ENCODE measurements around the gene IGFBPL1.

GRCh38 chr9:38394416-38394815 lies 29.8 kb downstream of the IGFBPL1 start:
- TF ChIP-seq CTCF (IDR thresholded peaks at IDR 0.05 in 8 of 11, conservative IDR thresholded peaks at IDR 0.05 in 3 of 11) (no peak), POLR2AphosphoS5 (IDR thresholded peaks at IDR 0.05) (no peak), POLR2A (IDR thresholded peaks at IDR 0.05) (no peak)

Measured in spleen (tissue), 7 donors.